Stimulated activated naive B cell treated with anti-CD40 and anti-IgM and Interleukin-4, amounts not matched to agents 10 μg/mL and 1 μg/mL and 100 μg/mL, for 72 hours (primary cell): ENCODE data around the gene DYNC2I2.

Source experiments
- ATAC-seq, 2 donors: fragments of 150-1000 bp; cut with Tn5 transposase; replicated peaks; 2 replicates each; pipeline ENCODE4 v1.10.0; 2021; ENCODE audit warnings: moderate library complexity in 1 of 2
- DNase-seq: peaks from one replicate; pipeline ENCODE4 v3.0.0; 2021
- H3K27ac Mint-ChIP-seq: one replicate; pipeline ENCODE4 v1.8.0; 2022; ENCODE audit warnings: mild to moderate bottlenecking, mixed read lengths
- H3K27me3 Mint-ChIP-seq, 2 donors: one replicate each; pipeline ENCODE4 v1.8.0; 2022; ENCODE audit warnings: mixed read lengths in 2 of 2
- H3K36me3 Mint-ChIP-seq, 2 donors: one replicate each; pipeline ENCODE4 v1.8.0; 2022; ENCODE audit warnings: mixed read lengths in 2 of 2, mild to moderate bottlenecking in 1 of 2
- H3K4me1 Mint-ChIP-seq, 2 donors: one replicate each; pipeline ENCODE4 v1.8.0; 2022; ENCODE audit warnings: mixed read lengths in 2 of 2, mild to moderate bottlenecking in 1 of 2
- H3K4me3 Mint-ChIP-seq, 2 donors: one replicate each; pipeline ENCODE4 v1.8.0; 2022; ENCODE audit warnings: mild to moderate bottlenecking in 2 of 2, mixed read lengths in 2 of 2, moderate library complexity in 1 of 2
- H3K9me3 Mint-ChIP-seq, 2 donors: one replicate each; pipeline ENCODE4 v1.8.0; 2022; ENCODE audit warnings: mixed read lengths in 2 of 2, mild to moderate bottlenecking in 1 of 2

Gene DYNC2I2

GRCh38 chr9:128690684-128691034 is 34.0 kb upstream of the DYNC2I2 start:
- H3K4me3 Mint-ChIP-seq: peak overlapping the region; percentile 97 to 98
- H3K27me3 Mint-ChIP-seq: no peaks in the 10 kb centered on the region
- peaks cover 23 to 62% of the 10 kb centered on the region in 2 donors for H3K4me1 Mint-ChIP-seq
- H3K9me3 Mint-ChIP-seq: no peaks in the 10 kb centered on the region
- ATAC-seq: no peak
- DNase-seq: no peak
- H3K27ac Mint-ChIP-seq: peak overlapping the region; percentile 99
- H3K36me3 Mint-ChIP-seq: peaks cover 35 to 44% of the 10 kb centered on the region in 2 donors

- Mint-ChIP-seq H3K27me3 (no peaks in the 10 kb centered on the region), H3K9me3 (no peaks in the 10 kb centered on the region), H3K27ac (peak overlapping the region; percentile 99), H3K36me3 (peaks cover 36 to 48% of the 10 kb centered on the region in 2 donors), H3K4me1 (peaks cover 28 to 68% of the 10 kb centered on the region in 2 donors), H3K4me3 (peak overlapping the region; percentile 97 to 98)
- ATAC-seq: peak in 1 of 2 donors; percentile 6
- no peak for DNase-seq
Observed at GRCh38 chr9:128689820-128690683, 33.4 kb upstream of the DYNC2I2 start.

- no peaks in the 10 kb centered on the region for H3K9me3 Mint-ChIP-seq
- peaks cover 32 to 70% of the 10 kb centered on the region in 2 donors for H3K4me1 Mint-ChIP-seq
- no peaks in the 10 kb centered on the region for H3K27me3 Mint-ChIP-seq
- ATAC-seq (peak; percentile 18 to 28), DNase-seq (no peak)
- peak overlapping the region; percentile 76 to 82 for H3K4me3 Mint-ChIP-seq
- H3K36me3 Mint-ChIP-seq: peaks cover 33 to 47% of the 10 kb centered on the region in 2 donors
- peak overlapping the region; percentile 86 for H3K27ac Mint-ChIP-seq
Observed at GRCh38 chr9:128689293-128689774, 32.7 kb upstream of the DYNC2I2 start.

GRCh38 chr9:128688501-128689292 is 32.0 kb upstream of the DYNC2I2 start, which contains the start of gene SET:
TSS of gene SET (plus strand) at chr9:128689222. CDS start at chr9:128689583, 361 bp downstream.
- Mint-ChIP-seq H3K9me3 (no peaks in the 10 kb centered on the region), H3K4me3 (peak within 1 kb of the TSS; percentile 97 to 98), H3K27ac (peak within 1 kb of the TSS; percentile 99), H3K4me1 (peaks cover 31 to 66% of the 10 kb centered on the region in 2 donors), H3K36me3 (peaks cover 33 to 49% of the 10 kb centered on the region in 2 donors), H3K27me3 (no peaks in the 10 kb centered on the region)
- DNase-seq (peak; percentile 93), ATAC-seq (peak; percentile 71 to 80)

- Mint-ChIP-seq H3K27me3 (no peaks in the 10 kb centered on the region), H3K4me1 (peaks cover 28 to 62% of the 10 kb centered on the region in 2 donors), H3K9me3 (no peaks in the 10 kb centered on the region), H3K4me3 (peak overlapping the region; percentile 32 to 57), H3K36me3 (peaks cover 30 to 49% of the 10 kb centered on the region in 2 donors), H3K27ac (peak overlapping the region; percentile 20)
- DNase-seq: no peak
- ATAC-seq: no peak
Observed at GRCh38 chr9:128687453-128687852, 30.8 kb upstream of the DYNC2I2 start.

- no peaks in the 10 kb centered on the region for H3K9me3 Mint-ChIP-seq
- ATAC-seq (no peak), DNase-seq (no peak)
- H3K27me3 Mint-ChIP-seq: no peaks in the 10 kb centered on the region
- H3K4me3 Mint-ChIP-seq: peak overlapping the region; percentile 93 to 94
- peak overlapping the region; percentile 97 for H3K27ac Mint-ChIP-seq
- H3K36me3 Mint-ChIP-seq: peaks cover 27 to 44% of the 10 kb centered on the region in 2 donors
- H3K4me1 Mint-ChIP-seq: peaks cover 27 to 64% of the 10 kb centered on the region in 2 donors
Observed at GRCh38 chr9:128685636-128686489, 29.2 kb upstream of the DYNC2I2 start.

- no peaks in the 10 kb centered on the region for H3K9me3 Mint-ChIP-seq
Observed at GRCh38 chr9:128684325-128685199, 27.9 kb upstream of the DYNC2I2 start.

GRCh38 chr9:128684065-128684324 is 27.3 kb upstream of the DYNC2I2 start:
- Mint-ChIP-seq H3K4me3 (peak overlapping the region; percentile 93 to 94), H3K27me3 (no peaks in the 10 kb centered on the region), H3K36me3 (peaks cover 21 to 38% of the 10 kb centered on the region in 2 donors), H3K27ac (peak overlapping the region; percentile 97), H3K4me1 (peaks cover 29 to 64% of the 10 kb centered on the region in 2 donors), H3K9me3 (no peaks in the 10 kb centered on the region)
- DNase-seq (no peak), ATAC-seq (peak; percentile 1)

More at GRCh38 chr9:128684325-128685199, 27.9 kb upstream of the DYNC2I2 start:
- ATAC-seq (peak; percentile 63 to 66), DNase-seq (peak; percentile 78)
- Mint-ChIP-seq H3K36me3 (peaks cover 21 to 38% of the 10 kb centered on the region in 2 donors), H3K4me1 (peaks cover 29 to 64% of the 10 kb centered on the region in 2 donors), H3K27me3 (no peaks in the 10 kb centered on the region), H3K27ac (peak overlapping the region; percentile 97), H3K4me3 (peak overlapping the region; percentile 93 to 94)

- ATAC-seq: peak; percentile 66 to 69
- Mint-ChIP-seq H3K27ac (peak overlapping the region; percentile 97), H3K4me3 (peak overlapping the region; percentile 93 to 94), H3K36me3 (peaks cover 21 to 38% of the 10 kb centered on the region in 2 donors), H3K4me1 (peaks cover 29 to 63% of the 10 kb centered on the region in 2 donors), H3K27me3 (no peaks in the 10 kb centered on the region), H3K9me3 (no peaks in the 10 kb centered on the region)
- peak; percentile 66 for DNase-seq
Observed at GRCh38 chr9:128683340-128684064, 26.9 kb upstream of the DYNC2I2 start.

GRCh38 chr9:128677794-128678193 is 21.1 kb upstream of the DYNC2I2 start:
- H3K27me3 Mint-ChIP-seq: no peaks in the 10 kb centered on the region
- DNase-seq (no peak), ATAC-seq (no peak)
- H3K4me3 Mint-ChIP-seq: no peak overlapping the region
- H3K9me3 Mint-ChIP-seq: no peaks in the 10 kb centered on the region
- H3K4me1 Mint-ChIP-seq: peaks cover 11 to 17% of the 10 kb centered on the region in 2 donors
- H3K36me3 Mint-ChIP-seq: peaks cover 18 to 21% of the 10 kb centered on the region in 2 donors
- no peak overlapping the region for H3K27ac Mint-ChIP-seq

GRCh38 chr9:128675382-128675781 is 18.7 kb upstream of the DYNC2I2 start:
- Mint-ChIP-seq H3K4me1 (peaks cover 0 to 7% of the 10 kb centered on the region in 2 donors), H3K27ac (peak overlapping the region; percentile 59), H3K27me3 (no peaks in the 10 kb centered on the region), H3K4me3 (no peak overlapping the region), H3K9me3 (no peaks in the 10 kb centered on the region), H3K36me3 (peaks cover 11 to 15% of the 10 kb centered on the region in 2 donors)
- DNase-seq: no peak
- ATAC-seq: no peak

GRCh38 chr9:128669786-128670185 is 13.1 kb upstream of the DYNC2I2 start:
- Mint-ChIP-seq H3K27ac (no peak overlapping the region), H3K4me1 (peaks cover 0 to 2% of the 10 kb centered on the region in 2 donors), H3K9me3 (no peaks in the 10 kb centered on the region), H3K36me3 (peaks cover 8 to 12% of the 10 kb centered on the region in 2 donors), H3K4me3 (no peak overlapping the region), H3K27me3 (no peaks in the 10 kb centered on the region)
- DNase-seq (no peak), ATAC-seq (no peak)
